IMR-90 (cell line): ENCODE results near the gene SLPI. TPM values are rescaled to one million over a fixed set of nuclear protein-coding genes. Genes with fewer than 3 reads are reported as not detected.

Source experiments
- ATAC-seq: fragments of 200-7000 bp; cut with Tn5 transposase; 2 replicates; pipeline ENCODE4 v1.9.1; 2020; ENCODE audit warnings: low read depth, mild to moderate bottlenecking, moderate library complexity
- BruUV-seq: library from RNA; stranded (reverse); fragments of 400-500 nt; replicated peaks from 2 replicates; lab custom pipeline; 2021; lab: Mats Ljungman, UMichigan
- CTCF ChIA-PET: fragments of 300-600 bp; formaldehyde crosslinking; extraction: SDS; loops from one replicate; lab custom pipeline; 2021; ENCODE audit warnings: antibody characterized with exemption; lab: Yijun Ruan, JAX
- POLR2A ChIA-PET: fragments of 300-600 bp; sonication (Branson Sonifier 250); formaldehyde crosslinking; loops from one replicate; lab custom pipeline; 2022; ENCODE audit warnings: antibody characterized with exemption; ENCODE audit not compliant: unreplicated experiment; lab: Charles Lee
- DNase-seq: peaks from one replicate; pipeline ENCODE4 v3.0.0; 2013
- H2AFZ ChIP-seq: replicated peaks from 2 replicates; pipeline ENCODE3; 2013; ENCODE audit warnings: low read length, mild to moderate bottlenecking; ENCODE audit not compliant: poor library complexity
- H2AK5ac ChIP-seq: 2 replicates; pipeline ENCODE4 v1.6.1; 2013; ENCODE audit warnings: low read depth, low read length, inconsistent platforms
- H2AK9ac ChIP-seq: replicated peaks from 2 replicates; pipeline ENCODE3; 2013; ENCODE audit warnings: mild to moderate bottlenecking, low read depth, low read length, moderate library complexity; ENCODE audit not compliant: poor library complexity
- H2BK120ac ChIP-seq: 2 replicates; pipeline ENCODE4 v1.6.1; 2013; ENCODE audit warnings: low read depth, low read length, inconsistent platforms
- H2BK15ac ChIP-seq: 3 replicates; pipeline ENCODE4 v1.6.1; 2013; ENCODE audit warnings: low read depth, low read length, inconsistent platforms
- H2BK20ac ChIP-seq: 2 replicates; pipeline ENCODE4 v1.6.1; 2013; ENCODE audit warnings: low read depth, mild to moderate bottlenecking, inconsistent platforms, low read length, moderate library complexity
- H2BK5ac ChIP-seq: 2 replicates; pipeline ENCODE4 v1.6.1; 2013; ENCODE audit warnings: mild to moderate bottlenecking, low read depth, low read length, inconsistent platforms; ENCODE audit not compliant: poor library complexity, severe bottlenecking
- H3K14ac ChIP-seq: replicated peaks from 2 replicates; pipeline ENCODE4 v1.6.1; 2013; ENCODE audit warnings: low read depth, low read length, inconsistent platforms
- H3K18ac ChIP-seq: 2 replicates; pipeline ENCODE4 v1.6.1; 2013; ENCODE audit warnings: low read depth, low read length, control low read depth
- H3K23ac ChIP-seq: 2 replicates; pipeline ENCODE4 v1.6.1; 2013; ENCODE audit warnings: low read depth, low read length, inconsistent platforms
- H3K27ac ChIP-seq: 2 replicates; pipeline ENCODE4 v1.5.1; 2013; ENCODE audit warnings: mild to moderate bottlenecking, control low read depth, low read length; ENCODE audit not compliant: insufficient read depth
- H3K27me3 ChIP-seq: 2 replicates; pipeline ENCODE4 v1.6.1; 2013; ENCODE audit warnings: low read length; ENCODE audit not compliant: control insufficient read depth, insufficient read depth
- H3K36me3 ChIP-seq: 2 replicates; pipeline ENCODE4 v1.6.1; 2013; ENCODE audit warnings: low read length, mixed read lengths; ENCODE audit not compliant: control insufficient read depth, insufficient read depth
- H3K4ac ChIP-seq: 2 replicates; pipeline ENCODE4 v1.6.1; 2013; ENCODE audit warnings: low read depth, low read length, inconsistent platforms
- H3K4me1 ChIP-seq: 2 replicates; pipeline ENCODE4 v1.6.1; 2013; ENCODE audit warnings: low read length, mixed read lengths; ENCODE audit not compliant: control insufficient read depth, insufficient read depth
- H3K4me2 ChIP-seq: 2 replicates; pipeline ENCODE4 v1.6.1; 2013; ENCODE audit warnings: low read depth, mild to moderate bottlenecking, control low read depth, low read length, moderate library complexity
- H3K4me3 ChIP-seq: 2 replicates; pipeline ENCODE4 v1.5.1; 2013; ENCODE audit warnings: low read depth, mild to moderate bottlenecking, control low read depth, low read length, moderate library complexity; ENCODE audit not compliant: insufficient read depth
- H3K56ac ChIP-seq: 2 replicates; pipeline ENCODE4 v1.6.1; 2013; ENCODE audit warnings: low read length, inconsistent platforms; ENCODE audit not compliant: insufficient read depth; ENCODE audit errors: extremely low read depth
- H3K79me1 ChIP-seq, 2 experiments: 2 replicates each; pipeline ENCODE4 v1.6.1; 2013; ENCODE audit warnings: low read length in 2 of 2, inconsistent platforms in 1 of 2, low read depth in 1 of 2
- H3K9ac ChIP-seq: 2 replicates; pipeline ENCODE4 v1.6.1; 2013; ENCODE audit warnings: low read depth, low read length, control low read depth
- H3K9me1 ChIP-seq: 2 replicates; pipeline ENCODE4 v1.6.1; 2013; ENCODE audit warnings: low read length, inconsistent platforms; ENCODE audit not compliant: insufficient read depth
- H3K9me3 ChIP-seq: 2 replicates; pipeline ENCODE4 v1.6.1; 2013; ENCODE audit warnings: low read length; ENCODE audit not compliant: control insufficient read depth, insufficient read depth
- H4K20me1 ChIP-seq: 2 replicates; pipeline ENCODE4 v1.6.1; 2013; ENCODE audit warnings: low read length, inconsistent platforms; ENCODE audit not compliant: insufficient read depth
- H4K5ac ChIP-seq: 2 replicates; pipeline ENCODE4 v1.6.1; 2013; ENCODE audit warnings: mild to moderate bottlenecking, low read depth, low read length, control low read depth
- H4K8ac ChIP-seq, 2 experiments: 2 replicates each; pipeline ENCODE4 v1.6.1; 2013; ENCODE audit warnings: low read depth in 2 of 2, low read length in 2 of 2, control low read depth in 1 of 2, inconsistent platforms in 1 of 2
- H4K91ac ChIP-seq: 2 replicates; pipeline ENCODE4 v1.6.1; 2013; ENCODE audit warnings: low read depth, low read length, inconsistent platforms; ENCODE audit not compliant: insufficient read depth
- FOS ChIP-seq: fragments of 150-350 bp; IDR thresholded peaks from 2 replicates; pipeline ENCODE4 v1.6.1; 2016; ENCODE audit warnings: low read depth, low read length
- MAFK ChIP-seq: IDR thresholded peaks from 2 replicates; pipeline ENCODE4 v1.6.1; 2012; ENCODE audit warnings: low read depth, low read length, improper control_type of control experiment
- RAD21 ChIP-seq: IDR thresholded peaks from 2 replicates; pipeline ENCODE4 v1.6.1; 2012; ENCODE audit warnings: low read length, improper control_type of control experiment
- WGBS, 2 experiments: methylation state at CpG; one replicate each; pipeline versions ENCODE4 v1.1.5 to v1.1.7; 2013; ENCODE audit warnings: missing lambda C conversion rate in 2 of 2; ENCODE audit not compliant: insufficient read length in 1 of 2; ENCODE audit errors: extremely low coverage in 2 of 2; 5-methylcytosine and 5-hydroxymethylcytosine counted together
- dilution Hi-C: fragments of 300-500 bp; cut with HindIII; formaldehyde crosslinking; loops from one replicate; pipeline ENCODE4 v1.14.3; 2018; ENCODE audit warnings: low sequenced_read_pairs; ENCODE audit not compliant: unreplicated experiment
- in situ Hi-C: fragments of 300-500 bp; cut with MboI; formaldehyde crosslinking; loops from 3 replicates; pipeline ENCODE4 v1.14.3; 2019; ENCODE audit warnings: low sequenced_read_pairs, inconsistent platforms, mixed read lengths
- intact Hi-C: fragments of 100-400 bp; cut with micrococcal nuclease; formaldehyde crosslinking; loops from 2 replicates; pipeline ENCODE4 v1.10.0; 2022
- polyA plus RNA-seq, 3 experiments: library from polyadenylated mRNA; depleted of rRNA; stranded (reverse); fragments of >200 nt; gene quantifications; 2 replicates each; pipeline ENCODE4 v1.2.3, GENCODE V29; 2012; ENCODE audit warnings: low replicate concordance in 1 of 3
- total RNA-seq: library from RNA; depleted of rRNA; stranded (reverse); fragments of >200 nt; gene quantifications from 2 replicates; pipeline ENCODE4 v1.2.3, GENCODE V29; 2012

The SLPI gene
- total and polyA plus RNA-seq, 2 of the 4 experiments (the other 2 are of a cell fraction), result not detected

DNA sequence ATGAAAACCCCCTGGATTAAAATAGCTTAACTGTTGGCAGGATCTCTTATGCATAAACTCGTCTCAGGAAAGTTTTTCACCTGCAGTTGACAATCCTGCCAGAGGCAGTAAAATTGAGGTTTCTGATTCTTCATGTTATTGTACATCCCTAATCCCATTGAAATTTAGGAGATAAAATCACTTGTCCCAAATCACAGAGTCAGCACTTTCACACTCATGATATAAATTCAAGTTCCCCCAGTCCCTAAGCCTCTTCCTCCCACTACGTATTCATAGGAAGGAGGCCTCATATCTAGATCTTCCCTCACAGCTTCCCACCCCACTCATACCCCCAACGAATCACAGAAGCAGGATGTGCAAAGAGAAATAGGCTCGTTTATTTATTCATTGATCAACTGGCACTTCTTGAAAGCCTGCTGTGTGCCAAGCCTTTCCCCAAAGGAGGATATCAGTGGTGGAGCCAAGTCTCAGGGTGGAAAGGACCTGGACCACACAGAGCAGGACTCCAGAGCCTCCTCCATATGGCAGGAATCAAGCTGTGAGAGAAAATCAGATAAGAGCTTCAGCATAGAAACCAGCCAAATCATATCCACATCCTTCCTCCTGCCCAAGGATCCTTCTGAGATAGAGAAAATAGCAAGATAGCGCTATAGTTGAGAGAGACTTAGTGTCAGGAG, 2.3 kb downstream of the SLPI start:
- no peak overlapping the region for H2AK5ac ChIP-seq
- H2BK120ac ChIP-seq, result no peak overlapping the region
- H2AFZ ChIP-seq, result no peak overlapping the region
- no peak overlapping the region for H3K4ac ChIP-seq
- no peak overlapping the region for H3K23ac ChIP-seq
- H3K4me2 ChIP-seq, result no peak overlapping the region
- no peak overlapping the region for H3K56ac ChIP-seq
- no peaks in the 10 kb centered on the region for H3K9me1 ChIP-seq
- no peak overlapping the region for H4K8ac ChIP-seq
- WGBS, 2 experiments, result no CpG with 5 or more reads among the region's 5 CpGs
- no peak overlapping the region for H4K5ac ChIP-seq
- no peak overlapping the region for H2BK15ac ChIP-seq
- ATAC-seq (no peak), DNase-seq (no peak)
- TF ChIP-seq FOS (no peak), MAFK (peak; percentile 83), RAD21 (no peak)
- H3K4me3 ChIP-seq, result no peak overlapping the region
- dilution Hi-C loops (no loop called here), intact Hi-C loops (no loop called here), in situ Hi-C loops (no loop called here)
- H3K27ac ChIP-seq, result no peak overlapping the region
- no peaks in the 10 kb centered on the region for H3K79me1 ChIP-seq
- H2BK5ac ChIP-seq, result no peak overlapping the region
- H4K91ac ChIP-seq, result no peak overlapping the region
- no peak overlapping the region for H3K18ac ChIP-seq
- no peak overlapping the region for H2BK20ac ChIP-seq
- H3K9ac ChIP-seq, result no peak overlapping the region
- no peaks in the 10 kb centered on the region for H4K20me1 ChIP-seq
- no peak overlapping the region for H3K14ac ChIP-seq
- ChIA-PET CTCF (no interaction called here), POLR2A (no interaction called here)
- H3K9me3 ChIP-seq, result no peaks in the 10 kb centered on the region
- H3K4me1 ChIP-seq, result no peaks in the 10 kb centered on the region
- BruUV-seq, result no TSS peak
- no peaks in the 10 kb centered on the region for H3K36me3 ChIP-seq
- peaks cover 11% of the 10 kb centered on the region for H3K27me3 ChIP-seq
- no peak overlapping the region for H2AK9ac ChIP-seq
